NT2/D1 (cell line): Measurements from ENCODE around the gene IL21R.

Source experiments
- SUZ12 ChIP-seq: IDR thresholded peaks from 2 replicates; pipeline ENCODE4 v1.6.1; 2011; ENCODE audit not compliant: insufficient read length, insufficient read depth; ENCODE audit errors: extremely low read depth
- YY1 ChIP-seq: IDR thresholded peaks from 2 replicates; pipeline ENCODE4 v1.6.1; 2011; ENCODE audit not compliant: insufficient read length, insufficient read depth

DNA sequence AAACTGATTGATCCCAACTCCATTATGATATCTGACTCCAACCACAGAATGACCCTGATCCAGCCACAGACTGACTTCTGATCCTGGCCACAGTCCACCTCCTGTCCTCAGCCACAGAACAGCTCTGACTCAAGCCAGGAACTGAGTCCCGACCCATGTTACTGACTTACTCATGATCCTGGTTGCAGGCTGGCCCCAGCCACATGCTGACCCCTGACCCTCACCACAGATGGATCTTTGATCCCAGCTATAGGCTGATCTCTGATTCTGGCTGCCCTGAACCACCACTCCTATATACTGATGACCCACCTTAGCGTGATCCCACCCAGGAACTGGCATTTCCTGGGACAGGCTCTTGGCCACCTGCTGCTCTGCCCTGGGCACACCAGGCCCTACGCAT lies 32.2 kb upstream of the IL21R start:
- TF ChIP-seq SUZ12 (no peak), YY1 (no peak)
